ENCODE results near the gene MEMO1. TPM values are rescaled to one million over a fixed set of nuclear protein-coding genes. Genes with fewer than 3 reads are reported as not detected.
A peak's percentile ranks its signal among the peaks of the same experiment; 100 is the strongest.

The MEMO1 gene
- total and polyA plus RNA-seq, 9 of the 15 experiments (the other 6 are each of a cell fraction or from before 2014, with no cell fraction given) = 22.1 to 87.7 (median 61.2) TPM

GRCh38 chr2:32012872-32013271 lies 2.1 kb upstream of the MEMO1 start:
- H3K9me3 ChIP-seq (replicated peaks; ENCODE audit: control insufficient read depth, insufficient read depth, low read depth, low read length) = no peaks in the 10 kb centered on the region
- no peak overlapping the region; a peak in 1 of 4 replicates for H3K9ac ChIP-seq (ENCODE audit: insufficient read depth in 1 of 2, low read depth in 2 of 2, low read length in 2 of 2)
- 81% methylated on average over 1 of the region's 1 CpG for WGBS (ENCODE audit: insufficient coverage, low coverage, missing lambda C conversion rate)
- H2AFZ ChIP-seq (ENCODE audit: low read depth, low read length) = no peak overlapping the region
- in situ Hi-C loops (cut with MboI) = no loop called here
- BruUV-seq (replicated peaks) = no TSS peak
- peaks cover 10% of the 10 kb centered on the region; the same call in 2 of the 3 replicates for H3K36me3 ChIP-seq (ENCODE audit: control insufficient read depth, insufficient read depth, low read length)
- peaks cover 26% of the 10 kb centered on the region for H3K79me2 ChIP-seq (ENCODE audit: control insufficient read depth, insufficient read depth, low read length)
- DNase-seq (ENCODE audit: extremely low read depth in 1 of 4, low spot score in 3 of 4) (no peak), FAIRE-seq (no peak), ATAC-seq (no peak)
- no peaks in the 10 kb centered on the region for H3K9me1 ChIP-seq (ENCODE audit: control insufficient read depth, insufficient read depth, low read length)
- CTCF ChIA-PET (ENCODE audit: low intra/inter-chr PET ratio) = no interaction called here
- TF ChIP-seq NFATC3 (IDR thresholded peaks at IDR 0.05) = no peak
- TF ChIP-seq ZNF398 (CRISPR knock-in tag; IDR thresholded peaks at IDR 0.05) = no peak
- TF ChIP-seq DPF2 (IDR thresholded peaks at IDR 0.05) = no peak
- no peak for TF ChIP-seq KAT7 (CRISPR knock-in tag; IDR thresholded peaks at IDR 0.05; ENCODE audit: borderline replicate concordance)
- no peak for TF ChIP-seq FOXJ3 (CRISPR knock-in tag; IDR thresholded peaks at IDR 0.05)
- TF ChIP-seq GTF2B (IDR thresholded peaks at IDR 0.05; ENCODE audit: extremely low read depth, insufficient read length) = no peak
- TF ChIP-seq ZNF316 (IDR thresholded peaks at IDR 0.05) = 0 out of 2 replicates have a peak, but pooled peaks have one; percentile 44
- TF ChIP-seq PBX2 (CRISPR knock-in tag; IDR thresholded peaks at IDR 0.05; ENCODE audit: low read depth) = no peak
- TF ChIP-seq PBX2 (tag; conservative IDR thresholded peaks at IDR 0.05; ENCODE audit: low read depth) = peak; percentile 22; the same call in 1 of the 2 replicates
- no peak for TF ChIP-seq MEF2A (IDR thresholded peaks at IDR 0.05; ENCODE audit: control insufficient read depth, low read depth, low read length)
- TF ChIP-seq MEIS2 (IDR thresholded peaks at IDR 0.05; ENCODE audit: partially characterized antibody) = peak; percentile 67
- TF ChIP-seq RBFOX2 (IDR thresholded peaks at IDR 0.05; ENCODE audit: low read depth, low read length) = no peak
- no peak for TF ChIP-seq KDM5B (IDR thresholded peaks at IDR 0.05; ENCODE audit: insufficient replicate concordance, low read depth, low read length)
- TF ChIP-seq SREBF1 (IDR thresholded peaks at IDR 0.05; ENCODE audit: borderline replicate concordance, low read depth, low read length) = no peak
- TF ChIP-seq ZNF175 (CRISPR knock-in tag; IDR thresholded peaks at IDR 0.05; ENCODE audit: low read depth) = no peak
- 0 out of 2 replicates have a peak, but pooled peaks have one; percentile 19 for TF ChIP-seq CBFA2T3 (IDR thresholded peaks at IDR 0.05)
- TF ChIP-seq PKNOX1 (IDR thresholded peaks at IDR 0.05) = peak; percentile 89
- H3K4me1 ChIP-seq (replicated peaks in 1 of 2; ENCODE audit: control insufficient read depth in 2 of 2, insufficient read depth in 2 of 2, low read length in 2 of 2) = peaks cover 18 to 24% of the 10 kb centered on the region in 2 experiments
- POLR2A ChIA-PET = interaction anchor here (0.5 to 1.6 kb wide), 8 partner anchors 12 to 153 kb away, joined by 3 to 5 read pairs (median 4); partner anchors contain the start of genes DPY30 and SLC30A6
- peaks cover 4% of the 10 kb centered on the region; the same call in 1 of the 2 replicates for H4K20me1 ChIP-seq (replicated peaks; ENCODE audit: control insufficient read depth, insufficient read depth, low read length)
- H3K4me2 ChIP-seq (ENCODE audit: insufficient read depth, low read length) = no peak overlapping the region
- no peak overlapping the region for H3K27ac ChIP-seq (ENCODE audit: extremely low read depth, low read depth, low read length)
- intact Hi-C loops (cut with micrococcal nuclease) = loop anchor here (5.0 kb wide), 1 partner anchor 154 kb away; the partner anchor contains the start of gene SLC30A6
- no peaks in the 10 kb centered on the region for H3K27me3 ChIP-seq (ENCODE audit: control insufficient read depth in 2 of 2, insufficient read depth in 2 of 2, low read length in 2 of 2)
- no peak overlapping the region for H3K4me3 ChIP-seq
